HG02973 (cell line): ENCODE results near the gene ZNF208.
"Not testable (repeated sequence)": the region's sequence is repeated elsewhere in the genome, so short reads cannot be mapped to it uniquely, and the experiment has no call there.

Experiments
- ATAC-seq: cut with Tn5 transposase; IDR thresholded peaks from one replicate; pipeline ENCODE4 v1.9.1; 2021; ENCODE audit warnings: moderate library complexity; ENCODE audit not compliant: unreplicated experiment

ZNF208 gene

DNA sequence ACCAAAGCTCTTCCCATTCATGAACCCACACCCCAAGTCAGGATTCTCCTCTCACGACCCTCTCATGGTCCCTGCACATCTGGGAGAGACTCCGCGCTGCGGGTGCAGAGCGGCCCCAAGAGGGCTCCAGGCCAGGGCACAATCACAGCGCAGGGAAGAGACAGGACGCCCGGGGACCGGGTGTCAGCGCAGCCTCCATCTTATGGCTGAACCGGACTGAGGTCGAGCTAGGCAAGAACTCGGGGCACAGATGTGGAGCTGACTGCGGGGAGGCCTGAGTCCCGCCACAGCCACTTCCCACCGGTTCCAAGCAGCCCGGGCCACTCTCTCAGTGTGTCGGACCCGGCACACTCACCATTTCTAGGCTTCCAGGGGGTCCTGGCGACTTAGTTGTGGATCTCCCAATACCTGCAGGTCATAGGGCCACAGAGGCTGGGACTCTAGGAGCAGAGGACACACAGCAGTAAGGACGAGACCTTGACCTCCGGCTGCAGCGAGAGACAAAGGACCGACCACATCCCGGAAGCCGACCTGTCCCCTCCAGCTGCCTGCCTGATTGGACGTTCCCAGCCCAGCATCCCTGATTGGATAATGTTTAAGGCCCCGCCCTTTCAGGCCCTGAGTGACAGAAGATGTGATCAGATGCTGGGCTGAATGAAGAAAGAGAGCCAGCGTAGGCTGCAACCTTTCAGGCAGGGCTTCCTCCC, at the start of gene ZNF208:
ZNF208 (minus strand) TSS at position 507 of the 707 bp plus-strand sequence; CDS start at position 358, 149 bp downstream.
- not testable (repeated sequence) for ATAC-seq

DNA sequence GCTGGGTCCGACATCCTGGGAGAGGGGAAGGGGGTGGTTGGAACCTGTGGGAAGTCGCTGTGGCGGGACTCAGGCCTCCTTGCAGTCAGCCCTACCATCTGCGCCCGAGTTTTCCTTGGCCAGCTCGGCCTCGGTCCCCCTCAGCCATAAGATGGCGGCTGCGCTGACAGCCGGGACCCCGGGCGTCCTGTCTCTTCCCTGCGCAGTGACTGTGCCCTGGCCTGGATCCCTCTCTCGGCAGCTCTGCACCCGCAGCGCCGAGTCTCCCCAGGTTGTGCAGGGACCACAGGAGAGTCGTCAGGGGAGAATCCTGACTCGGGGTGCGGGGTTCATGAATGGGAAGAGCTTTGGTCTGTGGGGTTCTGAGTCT, 41.9 kb upstream of the ZNF208 start:
- peak; percentile 39 for ATAC-seq

DNA sequence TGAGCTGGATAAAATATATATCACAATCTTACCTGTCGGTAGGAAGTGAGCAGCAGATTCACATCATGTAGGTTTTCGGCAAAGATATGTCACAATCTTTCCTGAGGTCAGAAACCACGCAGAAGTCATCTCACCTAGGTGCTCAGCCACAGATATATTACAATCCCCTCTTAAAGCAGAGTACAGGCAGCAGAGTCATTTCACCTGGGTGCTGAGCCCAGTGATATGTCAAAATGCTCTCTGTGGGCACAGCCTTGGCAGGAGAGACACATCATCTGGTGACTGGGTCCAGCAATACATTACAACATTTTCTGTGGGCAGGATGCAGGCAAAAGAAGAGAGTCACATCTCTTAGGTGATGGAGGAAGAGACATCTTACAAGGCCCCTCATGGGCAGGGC, 30.4 kb upstream of the ZNF208 start:
- not testable (repeated sequence) for ATAC-seq

DNA sequence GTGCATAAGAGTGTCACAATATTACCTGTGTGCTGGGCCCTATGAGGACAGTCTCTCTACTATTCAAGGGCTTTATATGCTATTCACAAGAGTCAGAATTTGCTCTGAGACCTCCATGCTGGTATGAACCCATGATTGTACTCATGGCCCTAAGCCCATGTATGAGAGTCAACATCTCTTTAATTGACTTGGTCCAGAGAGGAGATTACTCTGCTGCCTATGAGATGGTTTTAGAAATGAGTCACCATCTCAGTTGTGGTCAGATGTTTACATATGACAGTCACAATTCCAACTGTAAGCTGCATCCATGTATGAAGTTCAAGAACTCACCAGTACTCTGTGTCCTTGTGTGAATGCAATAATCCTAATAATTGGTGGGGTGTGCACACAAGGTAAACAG, 19.9 kb upstream of the ZNF208 start:
- no peak for ATAC-seq

DNA sequence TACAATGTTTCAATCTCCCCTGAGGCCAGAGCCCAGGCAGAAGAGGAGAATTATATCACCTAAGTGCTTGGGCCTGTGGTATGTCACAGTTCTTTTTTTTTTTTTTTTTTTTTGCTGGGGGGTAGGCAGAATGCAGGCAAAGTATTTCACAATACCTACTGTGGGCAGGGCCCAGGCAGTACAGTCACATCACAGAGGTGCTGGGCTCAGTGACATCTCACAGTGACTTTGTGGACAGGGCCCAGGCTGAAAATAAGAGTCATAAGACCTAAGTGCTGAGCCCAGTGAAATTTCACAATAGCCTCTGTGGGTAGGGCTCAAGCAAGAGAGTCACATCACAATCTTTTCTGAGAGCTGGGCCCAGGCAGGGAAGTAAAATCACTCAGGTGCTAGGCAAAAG, 15.9 kb upstream of the ZNF208 start:
- ATAC-seq = no peak

DNA sequence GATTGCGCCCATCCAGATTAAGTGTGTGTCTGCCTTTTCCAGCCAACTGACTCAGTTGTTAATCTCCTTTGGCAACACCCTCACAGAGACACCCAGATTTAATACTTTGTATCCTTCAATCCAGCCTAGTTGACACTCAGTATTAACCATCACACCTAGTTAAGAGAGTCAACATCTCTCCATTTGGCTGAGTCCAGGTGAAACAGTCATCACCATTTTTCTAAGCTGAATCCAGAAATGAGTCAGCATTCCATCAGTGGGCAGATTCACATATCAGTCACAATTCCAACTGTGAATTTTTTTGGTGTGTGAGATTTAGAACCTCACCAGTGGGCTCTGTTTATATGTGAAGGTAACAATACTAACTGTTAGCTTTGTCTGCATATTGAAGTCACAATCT, 14.8 kb upstream of the ZNF208 start:
- not testable (repeated sequence) for ATAC-seq

DNA sequence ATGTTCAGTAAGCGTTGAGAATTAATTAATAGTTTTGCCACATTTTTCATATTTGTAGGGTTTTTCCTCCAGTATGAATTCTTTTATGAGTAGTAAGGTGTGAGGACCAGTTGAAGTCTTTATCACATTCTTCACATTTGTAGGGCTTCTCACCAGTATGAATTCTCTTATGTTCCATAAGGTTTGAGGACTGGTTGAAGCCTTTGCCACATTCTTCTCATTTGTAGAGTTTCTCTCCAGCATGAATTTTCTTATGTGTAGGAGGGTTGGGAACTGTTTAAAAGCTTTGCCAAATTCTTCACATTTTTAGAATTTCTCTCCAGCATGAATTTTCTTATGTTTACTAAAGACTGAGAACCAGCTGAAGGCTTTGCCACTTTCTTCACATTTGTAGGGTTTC, 40.3 kb downstream of the ZNF208 start:
- no peak for ATAC-seq

DNA sequence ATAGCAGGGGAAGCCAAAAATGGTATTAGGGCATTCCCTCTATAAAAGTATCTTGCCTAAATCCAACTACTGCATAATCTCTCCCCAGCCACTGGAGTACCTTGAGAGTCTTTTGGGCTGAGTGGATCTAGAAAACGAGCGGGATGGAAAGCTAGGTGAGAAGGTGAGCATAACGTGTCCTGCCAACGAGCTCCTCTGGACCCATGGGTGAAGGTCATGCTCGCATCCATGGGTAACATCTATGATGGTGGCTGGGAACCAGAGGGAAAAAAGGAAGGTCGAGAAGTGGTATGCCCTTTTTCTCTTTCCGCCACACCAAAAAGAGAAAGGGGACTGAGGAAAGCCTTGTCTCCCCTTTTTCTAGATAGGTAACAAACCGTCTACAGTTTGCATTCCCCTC, 63.0 kb downstream of the ZNF208 start:
- no peak for ATAC-seq

DNA sequence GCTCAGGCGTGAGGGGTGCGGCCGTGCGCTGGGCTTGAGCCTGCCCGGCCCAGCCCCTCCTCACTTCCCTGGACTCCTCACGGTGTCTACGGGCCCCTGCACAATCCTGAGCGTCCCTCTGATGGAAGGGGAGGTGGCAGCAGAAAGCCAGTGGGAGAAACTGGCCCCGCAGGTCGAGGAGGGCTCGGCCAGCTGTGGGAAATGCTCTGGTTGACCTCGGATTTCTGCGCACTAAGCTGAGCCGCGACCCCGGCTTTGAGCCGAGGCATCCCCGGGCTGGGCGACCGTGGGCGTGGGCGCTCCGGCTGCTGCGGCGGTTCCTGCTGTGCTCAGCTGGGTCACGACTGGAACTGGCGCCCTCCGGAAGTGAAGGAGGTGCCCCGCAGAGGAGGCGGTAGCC, 70.1 kb downstream of the ZNF208 start:
- no peak for ATAC-seq

DNA sequence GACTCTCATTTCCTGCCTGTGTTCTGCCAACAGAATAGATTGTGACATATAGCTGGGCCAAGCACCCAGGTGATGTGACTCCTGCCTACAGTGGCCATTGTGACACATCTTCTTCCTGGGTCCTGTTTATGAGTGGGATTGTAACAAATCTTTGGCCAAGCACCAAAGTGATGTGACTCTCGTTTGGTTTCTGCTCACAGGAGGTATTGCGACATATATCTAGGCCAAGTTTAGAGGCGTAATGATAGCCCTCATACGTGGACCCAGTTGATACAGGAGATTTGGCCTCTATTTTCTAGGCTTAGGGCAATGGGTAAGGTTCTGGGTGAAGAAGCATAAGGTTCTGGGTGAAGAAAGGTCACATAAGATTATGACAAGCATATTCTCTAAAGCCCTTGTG, 76.2 kb downstream of the ZNF208 start:
- ATAC-seq = no peak

DNA sequence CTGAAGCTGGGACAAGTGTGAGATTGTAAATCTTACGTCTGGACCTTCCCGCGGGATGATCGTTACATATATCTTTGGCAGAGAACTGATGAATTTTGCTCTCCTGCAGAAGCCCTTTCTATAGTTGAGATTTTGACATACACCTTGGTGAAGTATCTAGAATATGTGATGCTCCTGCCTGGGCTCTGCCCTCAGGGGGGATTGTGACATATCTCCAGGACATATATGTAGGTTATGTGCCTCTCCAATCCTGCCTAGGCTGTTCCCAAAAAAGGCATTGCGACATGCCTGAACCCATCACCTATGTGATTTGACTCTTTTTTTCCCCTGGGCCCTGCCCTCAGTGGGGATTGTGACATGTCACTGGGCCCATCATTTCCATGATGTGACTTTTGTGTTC, 76.6 kb downstream of the ZNF208 start:
- no peak for ATAC-seq

DNA sequence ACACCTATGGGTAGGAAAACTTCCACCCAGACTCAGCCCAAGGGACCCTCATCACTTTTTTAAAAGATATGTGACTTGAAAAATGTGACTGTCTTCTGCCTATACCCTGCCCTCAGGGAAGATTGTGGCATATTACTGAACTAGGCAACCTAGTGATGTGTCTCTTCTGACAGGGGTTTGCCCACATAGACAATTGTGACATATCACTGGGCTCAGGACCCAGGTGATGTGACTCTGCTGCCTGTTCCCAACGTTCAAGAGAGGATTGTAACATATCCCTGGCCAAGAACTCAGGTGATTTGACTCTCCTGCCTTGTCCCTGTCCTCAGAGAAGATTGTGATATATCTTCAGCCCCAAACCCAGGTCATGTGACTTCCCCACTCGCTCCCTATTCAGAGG, 88.5 kb downstream of the ZNF208 start:
- no peak for ATAC-seq

DNA sequence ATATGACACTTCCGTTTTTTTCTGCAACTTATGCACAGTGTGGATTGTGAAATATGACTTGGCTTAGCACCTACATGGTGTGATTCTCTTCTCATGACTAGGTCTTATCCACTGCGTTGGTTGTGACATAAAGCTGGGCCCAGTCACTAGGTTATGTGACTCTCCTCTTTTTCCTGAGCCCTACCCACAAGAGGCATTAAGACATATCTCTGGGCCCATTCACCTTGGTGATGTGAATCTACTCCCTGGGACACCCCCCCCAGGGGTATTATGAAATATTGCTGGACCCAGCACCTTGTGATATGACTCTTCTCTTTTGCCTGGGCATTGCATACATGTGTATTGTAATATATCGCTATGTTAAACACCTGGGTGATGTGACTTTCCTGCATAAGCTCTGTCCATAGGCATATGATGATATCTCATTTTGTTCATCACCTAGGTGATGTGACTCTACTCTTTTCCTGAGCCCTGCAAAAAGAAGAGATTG, 89.0 kb downstream of the ZNF208 start:
- ATAC-seq = no peak

DNA sequence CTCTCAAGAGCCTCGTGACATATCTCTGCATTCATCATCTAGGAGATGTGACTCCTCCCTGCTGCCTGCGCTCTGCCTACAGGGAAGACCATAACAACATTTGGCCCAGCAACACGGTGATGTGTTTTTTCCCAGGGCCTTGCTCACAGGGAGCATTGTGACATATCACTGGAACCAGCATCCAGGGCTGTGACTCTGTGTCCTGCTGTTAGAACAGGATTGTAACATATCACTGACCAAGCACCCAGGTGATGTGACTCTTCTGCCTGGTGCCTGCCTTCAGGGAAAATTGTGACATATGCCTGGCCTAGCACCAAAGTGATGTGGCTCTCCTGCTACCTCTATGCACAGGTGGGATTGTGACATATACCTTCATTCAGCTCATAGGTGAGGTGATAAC, 95.3 kb downstream of the ZNF208 start:
- no peak for ATAC-seq

DNA sequence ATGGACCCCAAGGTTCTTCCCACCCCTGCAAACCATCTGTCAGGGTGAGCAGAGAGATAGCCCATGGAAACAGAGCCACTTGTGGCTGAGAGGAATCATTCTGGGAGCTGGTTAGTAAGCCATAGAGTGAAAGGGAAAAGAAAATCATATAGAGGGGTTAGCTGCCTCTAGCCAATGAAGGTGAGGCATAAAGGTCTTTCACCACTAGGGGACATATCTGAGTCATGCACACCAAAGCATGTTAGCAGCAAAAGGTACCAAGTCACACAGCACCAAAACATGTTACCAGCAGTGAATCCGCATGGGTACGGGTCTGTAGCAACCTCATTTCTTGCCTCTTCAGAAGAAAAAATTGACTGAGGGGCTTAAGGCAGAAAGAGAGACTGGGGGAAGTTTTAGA, 98.1 kb downstream of the ZNF208 start:
- no peak for ATAC-seq

DNA sequence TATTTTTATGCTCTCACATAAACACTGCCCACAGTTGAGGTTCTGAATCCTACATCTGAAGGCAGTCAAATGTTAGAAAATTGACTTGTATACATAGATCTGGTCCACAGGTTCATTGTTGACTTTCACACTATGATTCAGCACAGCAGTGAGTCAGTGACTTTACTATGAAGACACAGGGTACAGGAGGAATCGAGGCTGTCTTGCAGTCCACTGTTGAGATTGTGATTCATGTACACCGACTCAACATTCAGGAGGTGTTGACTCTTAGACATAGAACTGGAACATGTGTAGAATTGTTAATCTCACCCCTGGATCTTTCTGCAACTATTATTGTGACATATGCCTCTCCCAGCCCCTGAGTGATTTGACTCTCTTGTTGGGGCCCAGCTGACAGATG, 100.4 kb downstream of the ZNF208 start:
- ATAC-seq = no peak

DNA sequence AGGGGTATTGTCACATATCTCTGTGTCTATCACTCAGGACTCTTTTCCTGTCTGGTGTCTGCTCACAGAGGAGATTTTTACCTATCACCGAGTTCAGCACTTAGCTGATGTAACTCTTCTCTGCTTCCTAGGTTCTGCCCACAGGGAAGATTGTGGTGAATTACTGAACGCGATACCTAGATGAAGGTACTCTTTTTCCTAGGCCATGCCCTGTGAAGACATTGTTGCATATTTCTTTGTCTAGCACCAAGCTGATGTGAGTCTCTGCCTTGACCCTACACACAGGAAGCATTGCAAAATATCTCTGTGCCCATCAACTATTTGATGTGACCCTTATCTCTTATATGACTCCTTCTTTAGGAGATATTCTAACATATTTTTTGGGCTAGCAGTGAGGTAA, 102.7 kb downstream of the ZNF208 start:
- no peak for ATAC-seq

DNA sequence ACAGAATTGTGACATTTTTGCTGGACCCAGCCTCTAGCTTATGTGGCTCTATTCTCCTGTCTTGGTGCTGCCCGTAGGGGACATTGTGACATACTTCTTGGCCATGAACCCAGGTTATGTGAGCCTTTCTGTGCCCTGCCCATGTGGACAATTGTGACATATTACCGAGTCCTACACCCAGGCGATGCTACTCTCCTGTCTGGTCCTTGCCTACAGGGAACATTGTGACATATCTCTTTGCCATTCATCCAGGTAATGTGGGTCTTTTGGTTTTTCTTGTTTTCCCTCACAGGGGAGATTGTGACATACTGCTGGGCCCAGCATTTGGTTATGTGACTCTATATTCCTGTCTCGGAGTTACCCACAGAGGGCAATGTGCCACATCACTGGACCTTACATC, 103.2 kb downstream of the ZNF208 start:
- ATAC-seq = no peak

DNA sequence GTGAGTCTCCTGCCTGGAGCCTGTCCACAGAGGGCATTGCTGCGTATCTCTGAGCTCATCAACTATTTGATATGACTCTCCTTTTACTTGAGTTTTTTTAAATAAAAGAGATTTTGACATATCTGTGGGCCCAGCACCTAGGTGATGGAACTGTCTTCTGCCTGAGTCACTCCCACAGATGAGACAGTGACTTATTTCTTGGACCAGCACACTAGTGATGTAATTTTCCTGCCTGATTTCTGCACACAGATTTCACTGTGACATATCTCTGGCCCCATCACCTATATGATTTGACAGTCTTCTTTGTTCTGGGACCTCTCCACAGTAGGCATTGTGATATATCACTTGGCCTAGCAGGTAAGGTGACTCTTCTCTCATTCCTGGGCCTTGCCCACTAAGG, 108.2 kb downstream of the ZNF208 start:
- no peak for ATAC-seq

DNA sequence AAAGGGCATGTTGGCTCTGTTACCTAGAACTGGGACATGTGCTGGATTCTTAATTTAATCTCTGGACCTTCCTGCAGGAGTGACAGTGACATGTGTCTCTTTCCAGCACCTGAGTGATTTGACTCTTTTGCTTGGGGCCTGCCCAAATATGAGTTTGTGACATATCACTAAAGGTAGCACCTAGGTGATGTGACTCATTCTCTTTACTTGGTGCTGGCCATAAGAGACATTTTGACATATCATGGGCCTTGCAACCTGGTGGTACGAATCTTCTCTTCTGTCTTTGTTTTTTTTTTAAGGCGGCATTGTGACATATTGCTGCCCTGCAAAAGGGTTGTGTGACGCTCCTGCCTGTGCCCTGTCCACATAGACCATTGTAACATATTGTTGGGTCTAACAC, 108.9 kb downstream of the ZNF208 start:
- no peak for ATAC-seq

DNA sequence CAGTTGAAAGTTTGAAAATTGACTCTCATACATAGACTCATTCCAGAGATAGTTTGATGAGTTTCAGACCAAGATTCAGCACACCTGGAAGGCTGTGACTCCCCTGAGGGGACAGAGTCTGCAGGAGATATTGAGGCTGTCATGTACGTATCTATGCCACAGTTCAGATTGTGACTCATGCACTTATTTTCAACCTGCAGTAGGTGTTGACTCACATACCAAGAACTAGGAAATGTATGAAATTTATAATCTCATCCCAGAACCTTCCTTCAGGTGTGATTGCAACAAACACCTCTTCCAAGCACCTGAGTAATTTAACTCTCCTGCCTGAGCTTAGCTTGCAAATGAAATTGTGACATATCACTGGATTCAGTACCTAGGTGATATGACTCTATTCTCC, 110.3 kb downstream of the ZNF208 start:
- no peak for ATAC-seq

DNA sequence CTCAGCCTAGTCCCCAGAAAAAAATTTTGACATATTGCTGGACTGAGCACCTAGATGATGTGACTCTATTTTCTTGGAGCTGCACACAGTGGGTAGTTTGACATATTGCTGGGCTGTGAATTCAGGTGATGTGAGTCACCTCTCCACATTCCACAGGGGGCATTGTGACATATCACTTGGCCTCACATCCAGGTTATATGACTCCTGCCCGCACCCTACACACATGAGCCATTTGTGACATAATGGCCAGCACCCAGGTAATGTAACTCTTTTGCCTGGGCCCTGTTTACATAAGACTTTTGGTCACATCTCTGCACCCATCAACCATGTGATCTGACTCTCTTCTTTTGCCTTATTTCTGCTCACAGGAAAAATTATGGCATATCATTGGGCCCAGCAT, 119.7 kb downstream of the ZNF208 start:
- no peak for ATAC-seq

DNA sequence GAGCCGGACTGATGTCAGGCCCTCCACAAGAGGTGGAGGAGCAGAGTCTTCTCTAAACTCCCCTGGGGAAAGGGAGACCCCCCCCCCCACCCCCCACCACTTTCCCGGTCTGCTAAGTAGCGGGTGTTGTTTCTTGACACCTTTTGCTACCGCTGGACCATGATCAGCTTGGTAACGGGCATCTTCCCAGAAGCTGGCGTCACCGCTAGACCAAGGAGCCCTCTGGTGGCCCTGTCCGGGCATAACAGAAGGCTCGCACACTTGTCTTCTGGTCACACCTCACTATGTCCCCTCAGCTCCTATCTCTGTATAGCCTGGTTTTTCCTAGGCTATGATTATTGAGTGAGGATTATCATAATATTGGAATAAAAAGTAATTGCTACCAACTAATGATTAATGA, 120.7 kb downstream of the ZNF208 start:
- not testable (repeated sequence) for ATAC-seq
